ENCODE measurements around the gene EFHC1.

EFHC1 gene

GRCh38 chr6:52417675-52418111, 2.4 kb upstream of the EFHC1 start:
- TF ChIP-seq, protein P1, sequence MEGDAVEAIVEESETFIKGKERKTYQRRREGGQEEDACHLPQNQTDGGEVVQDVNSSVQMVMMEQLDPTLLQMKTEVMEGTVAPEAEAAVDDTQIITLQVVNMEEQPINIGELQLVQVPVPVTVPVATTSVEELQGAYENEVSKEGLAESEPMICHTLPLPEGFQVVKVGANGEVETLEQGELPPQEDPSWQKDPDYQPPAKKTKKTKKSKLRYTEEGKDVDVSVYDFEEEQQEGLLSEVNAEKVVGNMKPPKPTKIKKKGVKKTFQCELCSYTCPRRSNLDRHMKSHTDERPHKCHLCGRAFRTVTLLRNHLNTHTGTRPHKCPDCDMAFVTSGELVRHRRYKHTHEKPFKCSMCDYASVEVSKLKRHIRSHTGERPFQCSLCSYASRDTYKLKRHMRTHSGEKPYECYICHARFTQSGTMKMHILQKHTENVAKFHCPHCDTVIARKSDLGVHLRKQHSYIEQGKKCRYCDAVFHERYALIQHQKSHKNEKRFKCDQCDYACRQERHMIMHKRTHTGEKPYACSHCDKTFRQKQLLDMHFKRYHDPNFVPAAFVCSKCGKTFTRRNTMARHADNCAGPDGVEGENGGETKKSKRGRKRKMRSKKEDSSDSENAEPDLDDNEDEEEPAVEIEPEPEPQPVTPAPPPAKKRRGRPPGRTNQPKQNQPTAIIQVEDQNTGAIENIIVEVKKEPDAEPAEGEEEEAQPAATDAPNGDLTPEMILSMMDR (IDR thresholded peaks at IDR 0.05; ENCODE audit: low read length) = no peak
- Histone ChIP-seq H2AFZ (ENCODE audit: low read length) (no peak overlapping the region), H3K9ac (ENCODE audit: low read length) (no peak overlapping the region), H3K36me3 (replicated peaks; ENCODE audit: insufficient read depth, low read length) (no peaks in the 10 kb centered on the region), H4K20me1 (ENCODE audit: insufficient read depth, low read length) (no peaks in the 10 kb centered on the region), H3K4me1 (ENCODE audit: low read length) (peaks cover 49% of the 10 kb centered on the region), H3K9me2 (replicated peaks; ENCODE audit: insufficient read depth, low read length) (no peaks in the 10 kb centered on the region), H3K79me2 (ENCODE audit: low read length) (no peaks in the 10 kb centered on the region), H3K4me2 (ENCODE audit: low read depth, low read length) (no peak overlapping the region), H3K27ac (ENCODE audit: low read length) (no peak overlapping the region), H3K27me3 (replicated peaks; ENCODE audit: insufficient read depth, low read length) (no peaks in the 10 kb centered on the region), H3K9me3 (replicated peaks; ENCODE audit: insufficient read depth, low read length) (no peaks in the 10 kb centered on the region), H3F3A (ENCODE audit: insufficient read depth, low read length) (peaks cover 15% of the 10 kb centered on the region), H3K4me3 (ENCODE audit: low read length) (no peak overlapping the region)
- DNase-seq = no peak

GRCh38 chr6:52418606-52419005, 1.5 kb upstream of the EFHC1 start:
- H3K27ac ChIP-seq (ENCODE audit: low read length) = no peak overlapping the region
- H4K20me1 ChIP-seq (ENCODE audit: insufficient read depth, low read length) = no peaks in the 10 kb centered on the region
- peaks cover 40% of the 10 kb centered on the region for H3K4me1 ChIP-seq (ENCODE audit: low read length)
- no peak overlapping the region for H3K4me2 ChIP-seq (ENCODE audit: low read depth, low read length)
- no peaks in the 10 kb centered on the region for H3K27me3 ChIP-seq (replicated peaks; ENCODE audit: insufficient read depth, low read length)
- no peak for DNase-seq
- H3F3A ChIP-seq (ENCODE audit: insufficient read depth, low read length) = peaks cover 15% of the 10 kb centered on the region
- H3K9me3 ChIP-seq (replicated peaks; ENCODE audit: insufficient read depth, low read length) = no peaks in the 10 kb centered on the region
- no peak overlapping the region for H3K9ac ChIP-seq (ENCODE audit: low read length)
- H3K4me3 ChIP-seq (ENCODE audit: low read length) = no peak overlapping the region
- no peaks in the 10 kb centered on the region for H3K9me2 ChIP-seq (replicated peaks; ENCODE audit: insufficient read depth, low read length)
- H2AFZ ChIP-seq (ENCODE audit: low read length) = no peak overlapping the region
- no peaks in the 10 kb centered on the region for H3K36me3 ChIP-seq (replicated peaks; ENCODE audit: insufficient read depth, low read length)
- TF ChIP-seq EZH2phosphoT487 (IDR thresholded peaks at IDR 0.05; ENCODE audit: low read length) (no peak), EZH2 (optimal IDR thresholded peaks at IDR 0.05; ENCODE audit: low read depth, low read length) (no peak)
- TF ChIP-seq, protein P1 (IDR thresholded peaks at IDR 0.05; ENCODE audit: low read length) = no peak
- H3K79me2 ChIP-seq (ENCODE audit: low read length) = no peaks in the 10 kb centered on the region

GRCh38 chr6:52420668-52421358, 671 bp downstream of the EFHC1 start:
- Histone ChIP-seq H4K20me1 (ENCODE audit: insufficient read depth, low read length) (no peaks in the 10 kb centered on the region), H3K4me2 (ENCODE audit: low read depth, low read length) (peak overlapping the region; percentile 96), H3K36me3 (replicated peaks; ENCODE audit: insufficient read depth, low read length) (no peaks in the 10 kb centered on the region), H3K27me3 (replicated peaks; ENCODE audit: insufficient read depth, low read length) (no peaks in the 10 kb centered on the region), H3K4me3 (ENCODE audit: low read length) (peak overlapping the region; percentile 90), H3K27ac (ENCODE audit: low read length) (peak overlapping the region; percentile 35; the same call in 1 of the 2 replicates), H3K79me2 (ENCODE audit: low read length) (no peaks in the 10 kb centered on the region), H3K9ac (ENCODE audit: low read length) (peak overlapping the region; percentile 83), H3F3A (ENCODE audit: insufficient read depth, low read length) (peaks cover 3% of the 10 kb centered on the region), H3K9me2 (replicated peaks; ENCODE audit: insufficient read depth, low read length) (no peaks in the 10 kb centered on the region), H3K9me3 (replicated peaks; ENCODE audit: insufficient read depth, low read length) (no peaks in the 10 kb centered on the region), H2AFZ (ENCODE audit: low read length) (peak overlapping the region; percentile 61), H3K4me1 (ENCODE audit: low read length) (peaks cover 28% of the 10 kb centered on the region)
- TF ChIP-seq, protein P1 (IDR thresholded peaks at IDR 0.05; ENCODE audit: low read length) = no peak
- TF ChIP-seq EZH2phosphoT487 (IDR thresholded peaks at IDR 0.05; ENCODE audit: low read length) = no peak
- no peak for TF ChIP-seq EZH2 (optimal IDR thresholded peaks at IDR 0.05; ENCODE audit: low read depth, low read length)
- DNase-seq = no peak
